HG02970 (cell line): ENCODE results near the gene SLC27A2.

Source experiments
- ATAC-seq: cut with Tn5 transposase; IDR thresholded peaks from one replicate; pipeline ENCODE4 v1.9.1; 2021; ENCODE audit warnings: mild to moderate bottlenecking, moderate library complexity, moderate number of reproducible peaks; ENCODE audit not compliant: unreplicated experiment, low FRiP score

SLC27A2 gene

DNA sequence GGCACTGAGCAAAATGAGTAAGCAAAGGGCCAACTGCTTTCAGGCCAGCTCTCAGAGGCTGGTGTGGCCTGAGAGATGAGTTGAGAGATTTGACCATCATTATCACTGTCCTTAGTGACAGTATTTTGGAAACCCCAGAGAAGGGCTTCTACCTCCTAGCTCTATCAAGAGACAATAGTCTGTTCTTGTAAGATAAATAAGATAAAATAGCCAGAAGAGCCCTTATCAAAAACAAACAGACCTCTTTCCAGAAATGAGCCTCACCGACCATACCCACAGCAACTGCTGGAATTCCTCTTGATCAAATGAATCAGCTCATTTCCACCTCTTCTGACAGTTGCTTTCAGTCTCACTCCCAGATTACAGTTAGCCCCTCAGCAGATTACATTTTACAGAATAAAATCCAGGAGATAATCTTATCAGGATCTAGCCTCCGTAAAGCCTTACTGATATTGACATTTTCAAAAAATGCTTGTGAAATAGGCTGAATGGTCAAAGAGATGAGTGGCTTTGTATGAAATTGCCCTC is 79.0 kb downstream of the SLC27A2 start:
- no peak for ATAC-seq

DNA sequence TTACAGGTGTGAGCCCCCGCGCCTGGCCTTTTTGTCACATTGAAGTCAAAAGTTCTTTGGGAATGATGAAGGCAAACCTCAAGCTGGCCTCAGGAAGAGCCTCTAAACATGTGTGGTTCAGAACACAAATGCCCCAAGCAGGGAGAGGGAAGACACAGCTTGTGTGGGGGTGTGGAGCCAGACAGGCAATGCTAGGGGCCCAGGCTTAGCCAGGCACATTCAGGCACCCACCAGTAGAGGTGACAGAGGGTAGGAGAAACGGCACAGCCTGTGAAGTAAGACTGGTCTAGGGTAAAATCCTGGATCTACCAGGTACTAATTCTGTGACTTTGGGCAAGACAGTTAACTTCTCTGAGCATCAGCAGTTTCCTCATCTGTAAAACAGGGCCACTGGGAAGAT is 80.0 kb downstream of the SLC27A2 start:
- ATAC-seq: no peak

DNA sequence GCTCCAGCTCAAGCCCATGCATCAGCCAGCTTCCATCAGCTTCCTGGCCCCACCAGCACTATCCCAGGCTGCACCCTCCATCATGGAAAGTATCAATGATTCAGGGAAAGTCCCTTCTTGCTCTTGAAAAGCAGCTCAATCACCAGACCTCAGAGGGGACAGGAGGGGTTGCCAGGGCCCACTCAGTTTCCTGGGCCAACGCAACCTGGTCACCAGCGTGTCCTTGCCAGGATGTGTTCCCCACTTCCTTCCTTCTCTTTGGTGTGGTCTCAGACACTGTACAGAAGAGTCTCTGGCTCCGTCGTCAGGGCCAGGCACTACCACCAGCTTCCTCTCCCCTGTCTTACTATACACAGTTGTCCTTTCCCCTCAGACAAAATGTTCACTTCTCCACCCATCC is 80.5 kb downstream of the SLC27A2 start:
- ATAC-seq: no peak

DNA sequence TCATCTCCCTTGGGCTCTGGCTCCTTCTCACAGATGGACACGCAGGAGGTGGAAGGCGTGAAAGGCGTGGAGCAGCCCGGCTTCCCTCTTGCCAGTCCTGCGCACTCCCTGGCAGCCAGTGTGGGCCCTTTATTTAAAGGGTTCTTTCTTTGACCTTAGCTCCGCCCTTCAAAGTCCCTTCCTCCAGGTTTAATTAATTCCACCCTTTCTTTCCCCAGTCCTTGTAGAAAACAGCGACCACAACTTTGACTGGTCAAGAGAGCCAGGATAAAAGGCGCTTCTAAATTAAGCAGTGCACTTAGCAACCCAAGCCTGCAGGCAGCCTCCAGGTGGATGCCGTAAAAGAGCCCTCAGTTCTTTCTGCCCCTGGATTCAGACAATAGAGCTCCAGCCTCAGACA is 83.6 kb downstream of the SLC27A2 start, which contains the start of gene HDC:
Gene HDC, minus strand, starts transcription at position 107 of the 400 bp plus-strand sequence. Its CDS starts 103 bp downstream, at position 4.
- ATAC-seq: no peak

DNA sequence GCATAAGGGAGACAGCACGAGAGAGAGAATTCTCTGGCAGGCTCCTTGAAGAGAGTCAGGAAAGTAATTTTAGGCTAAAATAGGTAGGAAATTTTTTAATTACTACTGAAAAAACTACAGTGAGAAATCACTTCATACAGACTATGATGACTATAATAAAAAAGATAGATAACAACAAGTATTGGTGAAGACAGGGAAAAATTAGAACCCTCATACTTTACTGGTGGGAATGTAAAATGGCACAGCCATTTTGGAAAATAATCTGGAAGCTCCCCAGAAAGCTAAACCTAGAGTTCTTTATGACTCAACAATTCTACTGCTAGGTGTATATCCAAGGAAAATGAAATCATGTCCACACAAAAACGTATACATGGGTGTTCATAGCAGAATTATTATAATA is 85.6 kb downstream of the SLC27A2 start:
- no peak for ATAC-seq

DNA sequence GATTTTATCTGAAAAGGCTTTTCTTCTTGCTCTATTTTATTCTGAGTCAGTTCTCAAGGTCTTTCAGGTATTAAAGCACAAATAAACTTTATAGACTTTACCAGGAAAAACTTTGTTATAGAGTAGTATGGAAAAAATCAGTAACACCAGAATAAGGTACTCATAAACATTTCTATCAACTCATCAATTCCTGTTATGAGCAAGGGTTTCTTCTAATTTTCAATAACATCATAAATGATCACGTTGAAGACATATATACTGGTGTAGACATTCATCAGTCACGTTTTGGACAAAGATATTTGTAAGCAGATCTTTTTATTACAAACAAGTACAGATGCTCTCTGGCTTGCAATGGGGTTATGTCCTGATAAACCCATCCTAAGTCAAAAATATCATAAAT is 93.1 kb downstream of the SLC27A2 start:
- ATAC-seq: no peak

DNA sequence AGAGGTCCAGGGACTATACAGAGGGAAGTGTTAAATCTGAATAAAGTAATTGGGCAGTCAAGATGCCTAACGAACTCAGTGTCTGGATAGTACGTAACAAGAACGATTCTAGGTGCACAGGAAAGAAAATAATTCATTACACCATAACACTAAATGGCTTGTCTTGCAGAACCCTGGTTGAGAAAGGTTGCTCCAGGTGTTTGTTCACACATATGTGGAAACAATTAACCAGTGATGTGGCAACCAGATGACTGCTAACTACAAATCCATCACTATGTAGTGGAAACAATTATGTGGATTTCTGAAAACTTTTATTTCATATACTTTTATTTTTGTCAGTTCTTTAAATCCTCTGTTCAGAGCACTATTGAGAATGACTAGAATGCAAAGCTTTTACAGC is 93.9 kb downstream of the SLC27A2 start:
- ATAC-seq: no peak

DNA sequence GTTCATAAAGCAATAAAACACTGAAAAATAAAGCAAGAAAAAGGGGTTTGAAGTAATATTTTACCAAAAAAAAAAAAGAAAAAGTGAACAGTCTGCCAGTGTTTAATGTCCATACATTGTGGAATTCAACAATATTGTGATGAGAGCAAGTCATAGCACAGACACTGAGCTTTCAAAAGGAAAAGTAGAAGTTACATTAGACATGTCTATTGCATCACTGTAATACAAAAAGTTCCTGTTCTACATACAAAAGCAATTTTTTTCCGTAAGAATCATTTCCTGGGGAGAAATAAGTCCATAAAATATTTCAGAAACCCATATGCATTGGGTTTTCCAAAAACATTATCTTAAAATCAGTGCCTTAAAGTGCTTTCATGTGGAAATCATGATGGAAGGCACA is 95.4 kb downstream of the SLC27A2 start:
- ATAC-seq: no peak

DNA sequence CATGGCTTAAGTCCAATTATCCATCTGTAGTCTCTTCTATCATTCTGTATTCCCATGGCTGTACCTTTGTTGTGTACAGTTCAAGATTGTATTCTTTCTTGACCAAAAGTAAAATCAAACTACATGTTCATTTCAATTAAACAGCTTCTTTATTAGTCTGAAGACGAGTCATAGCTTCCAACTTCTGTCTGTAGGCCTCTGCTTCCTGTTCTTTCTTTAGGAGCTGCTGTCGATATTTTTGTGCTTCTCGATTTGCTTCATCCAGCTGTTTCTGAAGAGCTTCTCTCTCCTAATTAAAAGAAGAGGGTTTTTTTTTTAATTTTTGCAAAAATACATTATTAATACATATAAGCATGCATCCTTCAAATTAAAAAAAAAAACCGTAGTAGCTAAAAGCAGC is 96.5 kb downstream of the SLC27A2 start:
- no peak for ATAC-seq

DNA sequence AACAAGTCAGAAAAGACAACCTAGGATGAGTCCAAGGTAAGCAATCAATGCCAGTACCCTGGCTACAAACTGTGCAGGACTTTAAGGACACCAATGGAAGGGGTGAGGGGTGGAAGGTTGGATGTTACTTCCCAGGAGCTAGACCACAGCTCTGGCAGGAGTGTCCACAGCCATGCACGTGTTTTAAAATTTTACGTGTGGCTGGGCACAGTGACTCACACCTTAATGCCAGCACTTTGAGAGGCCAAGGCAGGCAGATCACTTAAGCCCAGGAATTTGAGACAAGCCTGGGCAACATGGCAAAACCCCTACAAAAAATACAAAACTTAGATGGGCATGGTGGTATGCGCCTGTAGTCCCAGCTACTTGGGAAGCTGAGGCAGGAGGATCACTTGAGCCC is 98.3 kb downstream of the SLC27A2 start:
- ATAC-seq: no peak

DNA sequence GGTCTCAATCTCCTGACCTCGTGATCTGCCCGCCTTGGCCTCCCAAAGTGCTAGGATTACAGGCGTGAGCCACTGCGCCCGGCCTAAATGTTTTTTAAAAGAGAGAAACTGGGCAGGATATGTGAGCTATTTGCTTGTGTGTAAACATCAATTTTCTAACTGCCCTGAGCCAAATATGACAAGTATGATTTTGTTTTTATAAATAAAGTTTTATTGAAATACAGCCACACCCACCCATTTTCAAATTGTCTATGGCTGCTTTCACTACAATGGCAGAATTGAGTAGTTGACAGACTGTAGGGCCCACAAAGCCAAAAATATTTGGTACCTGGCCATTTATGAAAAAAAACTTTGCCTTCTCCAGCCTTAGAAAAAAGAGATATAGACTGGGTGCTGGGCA is 99.4 kb downstream of the SLC27A2 start:
- ATAC-seq: no peak
